Karpas-422 (cell line): ENCODE data around the gene SNRNP70. TPM values are rescaled to one million over a fixed set of nuclear protein-coding genes. Genes with fewer than 3 reads are reported as not detected.

Experiments used
- DNase-seq: peaks from one replicate; pipeline ENCODE4 v3.0.0-alpha.2; 2015
- H2AFZ ChIP-seq: fragments of 200-600 bp; sonication (generic); 2 replicates; pipeline ENCODE4 v1.6.1; 2014; ENCODE audit warnings: antibody characterized with exemption, low read length, mixed read lengths
- H3K27ac ChIP-seq: fragments of 200-600 bp; sonication (generic); 2 replicates; pipeline ENCODE4 v1.5.1; 2014; ENCODE audit warnings: mild to moderate bottlenecking, low read length, moderate library complexity
- H3K27me3 ChIP-seq: fragments of 200-600 bp; sonication (generic); 2 replicates; pipeline ENCODE4 v1.6.1; 2014; ENCODE audit warnings: low read length, mixed read lengths
- H3K36me3 ChIP-seq: fragments of 200-600 bp; sonication (generic); 2 replicates; pipeline ENCODE4 v1.6.1; 2014; ENCODE audit warnings: low read length, mixed read lengths; ENCODE audit not compliant: insufficient read depth
- H3K4me1 ChIP-seq: fragments of 200-600 bp; sonication (generic); 2 replicates; pipeline ENCODE4 v1.6.1; 2014; ENCODE audit warnings: mild to moderate bottlenecking, low read length, mixed read lengths
- H3K4me2 ChIP-seq: fragments of 200-600 bp; sonication (generic); 2 replicates; pipeline ENCODE4 v1.6.1; 2014; ENCODE audit warnings: low read length, low read depth, mild to moderate bottlenecking; ENCODE audit not compliant: poor library complexity, severe bottlenecking
- H3K4me3 ChIP-seq: fragments of 200-600 bp; sonication (generic); 2 replicates; pipeline ENCODE4 v1.5.1; 2014; ENCODE audit warnings: mild to moderate bottlenecking, antibody characterized with exemption, low read length, mixed read lengths
- H3K79me2 ChIP-seq: fragments of 200-600 bp; sonication (generic); 2 replicates; pipeline ENCODE4 v1.6.1; 2014; ENCODE audit warnings: mild to moderate bottlenecking, low read length, mixed read lengths
- H3K9ac ChIP-seq: fragments of 200-600 bp; sonication (generic); 2 replicates; pipeline ENCODE4 v1.6.0; 2014; ENCODE audit warnings: low read length
- H3K9me2 ChIP-seq: fragments of 200-600 bp; sonication (generic), shearing (Covaris generic); replicated peaks from 2 replicates; pipeline ENCODE4 v1.6.0; 2014; ENCODE audit warnings: mild to moderate bottlenecking, low read length, moderate library complexity; ENCODE audit not compliant: insufficient read depth
- H3K9me3 ChIP-seq: fragments of 300-700, 200-600 bp; sonication (generic); 2 replicates; pipeline ENCODE4 v1.6.1; 2014; ENCODE audit warnings: low read length, mixed read lengths
- H4K20me1 ChIP-seq: fragments of 200-600 bp; sonication (generic); 2 replicates; pipeline ENCODE4 v1.6.1; 2014; ENCODE audit warnings: mild to moderate bottlenecking, antibody characterized with exemption, low read length, low read depth; ENCODE audit not compliant: insufficient read depth
- total RNA-seq: library from RNA; depleted of rRNA; stranded (reverse); fragments of >200 nt; shearing (Covaris generic); gene quantifications from 2 replicates; pipeline ENCODE4 v1.2.3, GENCODE V29; 2014; ENCODE audit warnings: low replicate concordance

Gene SNRNP70
- total RNA-seq, 1 experiment from 2014 or later, result 420 TPM

- Histone ChIP-seq H3K36me3 (no peaks in the 10 kb centered on the region), H3K9me2 (no peaks in the 10 kb centered on the region), H3K27ac (no peak overlapping the region), H3K4me2 (no peak overlapping the region), H3K9ac (no peak overlapping the region), H3K79me2 (no peaks in the 10 kb centered on the region), H4K20me1 (no peaks in the 10 kb centered on the region), H3K27me3 (no peaks in the 10 kb centered on the region), H3K4me3 (no peak overlapping the region), H3K4me1 (no peaks in the 10 kb centered on the region), H3K9me3 (no peaks in the 10 kb centered on the region), H2AFZ (no peak overlapping the region)
- DNase-seq, result no peak
Observed at GRCh38 chr19:49061000-49061399, 24.3 kb upstream of the SNRNP70 start.

GRCh38 chr19:49061445-49061844 lies 23.8 kb upstream of the SNRNP70 start:
- Histone ChIP-seq H3K27me3 (no peaks in the 10 kb centered on the region), H2AFZ (no peak overlapping the region), H3K9me2 (no peaks in the 10 kb centered on the region), H3K27ac (no peak overlapping the region), H4K20me1 (no peaks in the 10 kb centered on the region), H3K4me1 (no peaks in the 10 kb centered on the region), H3K4me2 (no peak overlapping the region), H3K36me3 (no peaks in the 10 kb centered on the region), H3K79me2 (no peaks in the 10 kb centered on the region), H3K4me3 (no peak overlapping the region), H3K9me3 (no peaks in the 10 kb centered on the region), H3K9ac (no peak overlapping the region)
- no peak for DNase-seq

GRCh38 chr19:49064029-49064629 lies 21.1 kb upstream of the SNRNP70 start:
- Histone ChIP-seq H3K4me3 (no peak overlapping the region), H3K36me3 (no peaks in the 10 kb centered on the region), H3K4me2 (no peak overlapping the region), H3K9me3 (no peaks in the 10 kb centered on the region), H3K27ac (no peak overlapping the region), H3K79me2 (no peaks in the 10 kb centered on the region), H3K27me3 (no peaks in the 10 kb centered on the region), H3K9me2 (0 out of 2 replicates have a peak, but pooled peaks cover under 1% of the 10 kb centered on the region), H3K4me1 (no peaks in the 10 kb centered on the region), H4K20me1 (no peaks in the 10 kb centered on the region), H3K9ac (no peak overlapping the region), H2AFZ (no peak overlapping the region)
- no peak for DNase-seq

GRCh38 chr19:49064768-49065611 lies 20.3 kb upstream of the SNRNP70 start, which contains the start of gene NTF4:
TSS of gene NTF4 (minus strand) at chr19:49064818. CDS start at chr19:49061997, 2,821 bp downstream.
- H3K9me3 ChIP-seq, result no peaks in the 10 kb centered on the region
- no peak within 1 kb of the TSS for H3K27ac ChIP-seq
- H3K4me1 ChIP-seq, result no peaks in the 10 kb centered on the region
- no peak for DNase-seq
- H3K36me3 ChIP-seq, result no peaks in the 10 kb centered on the region
- H3K79me2 ChIP-seq, result no peaks in the 10 kb centered on the region
- no peak within 1 kb of the TSS for H3K4me3 ChIP-seq
- H3K9me2 ChIP-seq, result 0 out of 2 replicates have a peak, but pooled peaks cover 5% of the 10 kb centered on the region
- no peaks in the 10 kb centered on the region for H3K27me3 ChIP-seq
- no peak within 1 kb of the TSS for H2AFZ ChIP-seq
- no peak within 1 kb of the TSS for H3K9ac ChIP-seq
- H4K20me1 ChIP-seq, result no peaks in the 10 kb centered on the region
- H3K4me2 ChIP-seq, result no peak within 1 kb of the TSS

GRCh38 chr19:49065905-49066512 lies 19.2 kb upstream of the SNRNP70 start:
- no peak overlapping the region for H3K4me2 ChIP-seq
- H3K4me3 ChIP-seq, result no peak overlapping the region
- H3K9ac ChIP-seq, result no peak overlapping the region
- no peak overlapping the region for H2AFZ ChIP-seq
- no peak for DNase-seq
- H3K9me2 ChIP-seq, result 0 out of 2 replicates have a peak, but pooled peaks cover 5% of the 10 kb centered on the region
- no peaks in the 10 kb centered on the region for H4K20me1 ChIP-seq
- H3K36me3 ChIP-seq, result no peaks in the 10 kb centered on the region
- no peaks in the 10 kb centered on the region for H3K27me3 ChIP-seq
- no peak overlapping the region for H3K27ac ChIP-seq
- H3K4me1 ChIP-seq, result no peaks in the 10 kb centered on the region
- no peaks in the 10 kb centered on the region for H3K79me2 ChIP-seq
- no peaks in the 10 kb centered on the region for H3K9me3 ChIP-seq

GRCh38 chr19:49067554-49067953 lies 17.7 kb upstream of the SNRNP70 start:
- no peaks in the 10 kb centered on the region for H3K4me1 ChIP-seq
- no peak overlapping the region for H3K27ac ChIP-seq
- H3K4me3 ChIP-seq, result no peak overlapping the region
- H3K27me3 ChIP-seq, result no peaks in the 10 kb centered on the region
- H3K4me2 ChIP-seq, result no peak overlapping the region
- no peaks in the 10 kb centered on the region for H3K36me3 ChIP-seq
- 0 out of 2 replicates have a peak, but pooled peaks cover 5% of the 10 kb centered on the region for H3K9me2 ChIP-seq
- no peaks in the 10 kb centered on the region for H3K79me2 ChIP-seq
- H4K20me1 ChIP-seq, result no peaks in the 10 kb centered on the region
- H2AFZ ChIP-seq, result no peak overlapping the region
- H3K9me3 ChIP-seq, result no peaks in the 10 kb centered on the region
- H3K9ac ChIP-seq, result no peak overlapping the region
- no peak for DNase-seq

GRCh38 chr19:49069026-49069425 lies 16.2 kb upstream of the SNRNP70 start:
- no peak for DNase-seq
- Histone ChIP-seq H3K4me3 (no peak overlapping the region), H3K79me2 (no peaks in the 10 kb centered on the region), H3K9me3 (no peaks in the 10 kb centered on the region), H2AFZ (no peak overlapping the region), H3K36me3 (no peaks in the 10 kb centered on the region), H3K9me2 (0 out of 2 replicates have a peak, but pooled peaks cover 5% of the 10 kb centered on the region), H3K27ac (no peak overlapping the region), H3K4me2 (no peak overlapping the region), H3K9ac (no peak overlapping the region), H3K4me1 (no peaks in the 10 kb centered on the region), H4K20me1 (no peaks in the 10 kb centered on the region), H3K27me3 (no peaks in the 10 kb centered on the region)

- Histone ChIP-seq H3K79me2 (no peaks in the 10 kb centered on the region), H3K4me2 (no peak overlapping the region), H3K36me3 (no peaks in the 10 kb centered on the region), H3K9ac (no peak overlapping the region), H3K4me3 (no peak overlapping the region), H3K27ac (no peak overlapping the region), H4K20me1 (no peaks in the 10 kb centered on the region), H3K4me1 (no peaks in the 10 kb centered on the region), H3K9me3 (no peaks in the 10 kb centered on the region), H2AFZ (no peak overlapping the region), H3K27me3 (no peaks in the 10 kb centered on the region), H3K9me2 (0 out of 2 replicates have a peak, but pooled peaks cover 5% of the 10 kb centered on the region)
- no peak for DNase-seq
Observed at GRCh38 chr19:49070416-49070815, 14.8 kb upstream of the SNRNP70 start.
